Measurements from ENCODE around the gene TRIML2.

TRIML2 gene, protein sequence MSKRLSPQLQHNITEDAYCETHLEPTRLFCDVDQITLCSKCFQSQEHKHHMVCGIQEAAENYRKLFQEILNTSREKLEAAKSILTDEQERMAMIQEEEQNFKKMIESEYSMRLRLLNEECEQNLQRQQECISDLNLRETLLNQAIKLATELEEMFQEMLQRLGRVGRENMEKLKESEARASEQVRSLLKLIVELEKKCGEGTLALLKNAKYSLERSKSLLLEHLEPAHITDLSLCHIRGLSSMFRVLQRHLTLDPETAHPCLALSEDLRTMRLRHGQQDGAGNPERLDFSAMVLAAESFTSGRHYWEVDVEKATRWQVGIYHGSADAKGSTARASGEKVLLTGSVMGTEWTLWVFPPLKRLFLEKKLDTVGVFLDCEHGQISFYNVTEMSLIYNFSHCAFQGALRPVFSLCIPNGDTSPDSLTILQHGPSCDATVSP

DNA sequence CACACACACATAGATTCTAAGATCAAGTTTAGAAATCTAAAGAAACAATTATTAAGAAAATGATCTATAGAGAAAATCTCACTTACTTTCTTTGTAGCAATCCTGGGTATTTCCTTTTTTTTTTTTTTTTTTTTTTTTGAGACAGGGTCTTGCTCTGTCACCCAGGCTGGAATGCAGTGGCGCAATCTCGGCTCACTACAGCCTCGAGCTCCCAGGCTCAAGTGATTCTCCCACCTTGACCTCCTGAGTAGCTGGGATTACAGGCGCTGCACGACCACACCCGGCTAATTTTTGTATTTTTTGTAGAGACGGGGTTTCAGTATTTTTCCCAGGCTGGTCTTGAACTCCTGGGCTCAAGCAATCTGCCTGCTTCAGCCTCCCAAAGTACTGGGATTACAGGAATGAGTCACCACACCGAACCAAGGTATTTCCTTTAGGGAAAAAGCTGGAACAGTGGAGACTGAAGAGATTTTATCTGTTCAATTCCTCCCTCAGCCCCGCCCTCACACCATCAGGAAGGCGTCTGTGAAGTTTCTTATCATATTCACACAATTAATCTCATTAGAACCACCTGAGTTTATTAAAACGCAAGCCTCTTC lies at the start of gene TRIML2:
TRIML2 (minus strand) TSS at position 447 of the 599 bp plus-strand sequence. CDS start 4,235 bp downstream, outside the sequence.
- no peak for DNase-seq

DNA sequence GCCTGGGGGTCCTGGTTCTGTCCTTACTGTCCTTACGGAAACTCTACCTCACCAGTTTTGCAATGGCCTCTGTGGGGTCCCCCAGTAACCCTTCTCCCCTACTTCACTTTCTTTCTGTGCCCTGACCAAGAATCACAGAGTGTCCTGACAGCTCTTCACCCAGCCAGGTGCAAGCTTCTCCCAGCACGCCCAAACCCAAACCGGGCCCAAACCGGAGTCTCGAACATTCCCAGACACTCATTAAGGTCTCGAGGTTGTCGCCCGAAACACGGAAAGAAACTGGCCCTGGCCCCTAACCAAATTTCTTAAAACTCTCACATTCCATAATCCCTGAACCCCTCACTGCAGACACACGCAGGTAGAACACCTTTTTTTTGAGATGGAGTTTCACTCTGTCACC lies 48.9 kb upstream of the TRIML2 start:
- DNase-seq = no peak

DNA sequence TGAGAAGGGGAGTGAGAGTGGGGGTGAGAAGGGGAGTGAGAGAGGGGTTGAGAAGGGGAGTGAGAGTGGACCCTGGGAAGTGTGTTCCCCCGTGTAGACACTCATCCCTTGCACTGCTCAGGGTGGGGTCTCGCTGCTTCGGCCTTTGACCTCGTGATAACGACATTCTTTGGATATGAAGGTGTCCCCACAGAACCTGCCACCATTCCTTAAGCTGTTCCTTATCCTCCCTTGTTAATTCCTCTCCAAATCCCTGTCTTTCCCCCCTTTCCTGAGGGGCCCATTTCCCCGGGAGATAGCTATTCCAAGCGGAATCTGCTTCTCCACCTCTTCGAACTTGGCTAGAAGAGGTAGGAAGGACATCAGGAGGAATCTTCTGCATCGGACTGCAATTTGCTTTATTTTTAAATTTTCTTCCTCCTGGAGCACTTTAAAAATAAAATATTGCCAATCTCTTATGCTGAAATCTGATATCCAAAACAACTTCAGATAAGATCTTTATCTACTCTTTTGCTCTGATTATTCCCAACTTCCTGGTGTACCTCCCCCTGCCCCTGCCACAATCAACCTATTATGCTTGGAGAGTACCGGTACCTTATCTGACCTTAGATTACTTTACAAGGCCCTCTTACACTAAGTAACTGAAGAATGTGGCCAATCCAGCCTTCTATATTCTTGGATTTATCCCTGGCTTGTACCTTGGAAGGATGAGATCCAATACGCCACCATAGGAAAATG lies 45.4 kb upstream of the TRIML2 start:
- DNase-seq = no peak

DNA sequence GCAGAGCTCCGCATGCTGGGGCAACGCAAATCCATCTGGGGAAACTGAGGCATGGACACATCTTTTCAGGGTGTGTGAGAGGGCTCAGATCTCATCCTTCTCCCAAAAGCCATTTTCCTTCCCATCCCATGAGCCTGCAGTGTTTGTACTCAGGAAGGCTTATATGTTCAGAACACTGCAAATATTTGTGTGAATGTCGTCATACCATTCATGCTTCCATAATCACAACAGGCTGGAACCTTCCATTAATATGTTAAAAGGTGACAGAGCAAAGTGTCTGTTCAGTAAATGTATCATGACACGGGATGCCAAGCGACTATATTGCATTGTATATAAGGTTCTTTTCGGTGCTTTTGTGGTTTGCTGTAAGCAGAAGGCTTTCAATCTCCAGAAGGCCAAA lies 38.4 kb upstream of the TRIML2 start:
- no peak for DNase-seq

DNA sequence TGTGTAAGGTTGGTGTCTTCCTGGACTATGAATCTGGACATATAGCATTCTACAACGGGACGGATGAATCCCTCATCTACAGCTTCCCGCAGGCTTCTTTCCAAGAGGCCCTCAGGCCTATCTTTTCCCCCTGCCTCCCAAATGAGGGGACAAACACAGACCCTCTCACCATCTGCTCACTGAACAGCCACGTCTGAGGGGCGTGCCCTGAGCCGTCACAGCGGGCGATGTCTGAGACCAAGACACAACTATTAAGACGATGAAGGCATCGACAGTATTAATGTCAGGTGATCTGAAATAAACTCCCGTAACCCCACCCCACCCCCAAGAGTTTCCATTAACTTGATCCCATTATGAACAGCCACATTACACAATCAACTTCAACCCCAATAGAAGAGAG lies 37.8 kb upstream of the TRIML2 start:
- no peak for DNase-seq

DNA sequence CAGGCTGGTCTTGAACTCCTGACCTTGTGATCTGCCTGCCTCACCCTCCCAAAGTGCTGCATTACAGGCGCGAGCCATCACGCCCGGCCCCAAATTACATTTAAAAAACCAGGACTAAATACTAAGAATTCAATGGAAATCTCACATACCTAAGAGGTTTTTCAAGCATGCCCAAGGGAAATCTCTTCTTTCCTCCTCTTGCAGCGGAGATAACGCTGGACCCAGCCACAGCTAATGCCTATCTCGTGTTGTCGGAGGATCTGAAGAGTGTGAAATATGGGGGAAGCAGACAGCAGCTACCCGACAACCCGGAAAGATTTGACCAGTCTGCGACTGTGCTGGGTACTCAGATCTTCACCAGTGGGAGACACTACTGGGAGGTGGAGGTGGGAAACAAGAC lies 37.2 kb upstream of the TRIML2 start:
- DNase-seq = no peak

DNA sequence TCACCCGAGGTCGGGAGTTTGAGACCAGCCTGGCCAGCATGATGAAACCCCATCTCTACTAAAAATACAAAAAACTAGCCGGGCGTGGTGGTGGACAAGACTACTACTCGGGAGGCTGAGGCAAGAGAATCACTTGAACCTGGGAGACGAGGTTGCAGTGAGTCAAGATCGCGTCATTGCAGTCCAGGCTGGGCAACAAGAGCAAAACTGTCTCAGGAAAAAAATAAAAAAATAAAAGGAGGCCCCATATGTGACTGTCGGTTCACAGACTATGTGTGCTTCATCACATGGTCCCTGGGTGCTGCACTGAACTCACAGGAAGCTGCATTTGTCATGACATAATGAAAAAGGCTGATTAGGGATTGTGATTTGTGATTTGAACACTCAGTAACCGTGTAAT lies 36.2 kb upstream of the TRIML2 start:
- DNase-seq = no peak

DNA sequence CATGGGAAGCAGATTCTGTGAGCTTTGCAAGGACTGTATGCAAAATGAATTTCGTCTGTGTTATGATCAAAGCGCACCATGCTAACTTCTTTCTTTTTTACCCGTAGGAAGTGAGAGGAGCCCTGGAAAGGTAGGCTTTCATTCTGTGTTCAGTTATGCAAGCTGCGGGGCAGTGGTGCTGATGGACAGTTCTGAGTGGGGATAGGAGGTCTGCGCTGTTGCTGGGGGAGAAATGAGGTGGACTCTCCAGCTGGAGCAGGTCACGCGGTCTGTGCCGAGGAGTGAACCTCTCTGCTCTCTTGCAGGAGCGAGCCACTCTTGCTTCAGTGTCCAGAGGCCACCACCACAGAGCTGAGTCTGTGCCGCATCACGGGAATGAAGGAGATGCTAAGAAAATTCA lies 34.3 kb upstream of the TRIML2 start:
- DNase-seq = no peak

DNA sequence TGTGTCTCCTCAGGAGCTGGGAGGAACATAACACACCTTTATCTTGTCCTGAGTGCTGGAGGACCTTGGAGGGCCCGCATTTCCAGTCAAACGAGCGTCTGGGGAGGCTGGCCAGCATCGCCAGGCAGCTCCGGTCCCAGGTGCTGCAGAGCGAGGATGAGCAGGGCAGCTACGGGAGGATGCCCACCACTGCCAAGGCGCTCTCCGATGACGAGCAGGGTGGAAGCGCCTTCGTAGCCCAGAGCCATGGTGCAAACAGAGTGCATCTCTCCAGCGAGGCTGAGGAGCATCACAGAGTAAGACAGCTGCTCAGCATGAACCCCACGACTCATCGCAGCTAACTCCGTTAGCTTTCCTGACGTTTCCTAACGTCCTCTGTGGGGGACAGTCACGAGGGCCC lies 30.3 kb upstream of the TRIML2 start:
- DNase-seq = no peak

DNA sequence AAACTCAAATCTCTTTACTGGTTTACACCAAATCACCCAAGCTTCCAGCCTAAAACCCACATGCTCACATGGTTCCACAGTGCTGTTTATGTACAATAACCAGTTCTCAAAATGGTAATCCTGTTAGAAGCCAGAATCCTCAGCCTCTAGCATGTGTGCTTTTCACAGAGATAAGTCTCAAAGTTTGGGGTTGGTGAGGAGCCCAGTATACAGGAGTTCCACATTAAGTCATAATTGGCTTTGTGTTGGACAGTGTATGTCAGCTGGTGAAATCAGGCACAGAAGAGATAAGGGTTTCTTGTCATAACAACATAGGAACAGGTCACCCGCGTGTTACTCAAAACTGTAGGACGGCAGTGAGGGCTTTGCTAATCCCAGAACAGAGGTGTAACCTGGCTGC lies 29.7 kb upstream of the TRIML2 start, which contains the start of gene TRIML1:
TRIML1 (plus strand) TSS at position 301 of the 400 bp plus-strand sequence. CDS start 118 bp downstream, outside the sequence.
- DNase-seq = no peak

DNA sequence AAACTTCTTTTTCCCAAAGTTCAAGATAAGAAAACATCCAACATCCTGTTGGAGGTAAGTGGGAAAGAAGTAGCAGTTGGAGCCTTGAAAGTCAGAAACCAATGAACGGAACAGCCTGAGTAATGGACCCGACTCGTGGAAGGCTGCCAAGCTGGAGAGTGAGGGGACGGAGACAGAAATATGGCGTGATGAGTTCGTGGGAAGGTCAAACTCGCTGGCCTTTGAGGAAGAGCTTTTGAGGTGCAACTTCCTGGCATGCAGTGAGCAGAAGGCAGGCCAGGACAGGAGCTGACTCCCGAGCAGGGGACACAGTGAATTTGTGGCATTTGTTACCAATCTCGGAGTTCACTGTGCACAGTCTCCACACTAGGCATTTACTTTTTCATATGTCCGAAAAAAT lies 28.8 kb upstream of the TRIML2 start:
- DNase-seq = no peak

DNA sequence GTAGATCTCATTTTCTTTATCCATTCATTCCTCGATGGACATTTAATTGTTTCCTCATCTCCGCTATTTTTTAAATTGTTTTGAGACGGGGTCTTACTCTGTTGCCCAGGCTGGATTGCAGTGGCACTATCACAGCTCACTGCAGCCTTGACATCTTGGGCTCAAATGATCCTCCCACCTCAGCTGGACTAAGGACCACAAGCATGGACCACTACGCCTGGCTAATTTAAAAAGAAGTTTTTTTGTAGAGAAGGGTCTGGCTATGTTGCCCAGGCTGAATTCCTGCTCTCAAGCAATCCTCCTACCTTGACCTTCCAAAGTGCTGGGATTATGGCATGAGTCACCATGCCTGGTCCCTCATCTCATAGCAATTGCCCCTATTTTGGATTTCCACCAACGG lies 22.8 kb upstream of the TRIML2 start:
- DNase-seq = no peak

DNA sequence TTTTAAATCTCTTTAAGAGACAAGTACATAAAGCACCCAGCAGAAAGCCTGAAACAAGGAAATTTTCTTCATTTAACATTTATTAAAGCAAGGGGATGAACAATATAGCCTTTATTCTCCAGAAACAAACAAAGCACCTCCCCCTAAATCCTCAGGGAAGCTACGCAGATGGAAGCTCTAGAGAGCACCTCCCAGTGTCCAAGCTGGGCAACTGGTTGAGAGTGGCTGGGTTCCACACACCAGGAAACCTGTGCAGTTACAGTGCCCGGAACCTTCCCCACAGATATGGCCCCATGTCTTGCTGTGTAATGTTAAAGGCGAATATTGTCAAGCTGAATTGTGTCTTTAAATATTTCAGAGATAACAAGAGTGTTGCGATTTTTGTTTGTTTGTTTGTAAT lies 21.0 kb upstream of the TRIML2 start:
- DNase-seq = no peak

DNA sequence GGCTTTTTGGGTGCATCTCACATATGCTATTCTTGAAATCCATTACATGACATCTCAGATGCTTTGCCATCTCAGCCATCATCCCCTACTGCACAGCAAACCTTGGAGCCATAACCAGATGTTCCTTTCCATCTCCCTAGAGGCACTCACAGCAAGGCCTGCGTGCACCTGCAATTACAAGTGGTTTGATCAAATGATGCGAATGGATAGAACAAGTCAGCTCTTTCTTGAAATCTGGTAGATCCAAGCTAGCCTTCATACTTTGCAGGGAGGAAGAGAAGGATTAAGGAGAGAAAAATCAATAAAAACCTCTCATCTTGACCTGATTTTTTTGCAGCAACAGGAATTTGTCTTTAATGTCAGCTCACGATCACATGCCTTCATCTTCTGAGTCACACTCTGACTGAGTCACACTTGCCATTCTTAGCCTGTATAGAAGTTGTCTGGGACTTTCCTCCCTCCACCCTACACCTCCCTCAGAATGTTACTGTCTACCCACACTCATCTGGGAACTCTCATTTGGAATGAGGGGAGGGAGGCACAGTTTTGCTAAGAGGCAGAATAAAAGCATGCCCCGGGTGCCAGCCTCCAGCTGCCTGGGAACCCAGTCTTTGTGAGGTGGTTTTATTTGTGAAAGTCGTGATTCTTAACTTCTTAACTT lies 17.9 kb upstream of the TRIML2 start:
- DNase-seq = no peak

DNA sequence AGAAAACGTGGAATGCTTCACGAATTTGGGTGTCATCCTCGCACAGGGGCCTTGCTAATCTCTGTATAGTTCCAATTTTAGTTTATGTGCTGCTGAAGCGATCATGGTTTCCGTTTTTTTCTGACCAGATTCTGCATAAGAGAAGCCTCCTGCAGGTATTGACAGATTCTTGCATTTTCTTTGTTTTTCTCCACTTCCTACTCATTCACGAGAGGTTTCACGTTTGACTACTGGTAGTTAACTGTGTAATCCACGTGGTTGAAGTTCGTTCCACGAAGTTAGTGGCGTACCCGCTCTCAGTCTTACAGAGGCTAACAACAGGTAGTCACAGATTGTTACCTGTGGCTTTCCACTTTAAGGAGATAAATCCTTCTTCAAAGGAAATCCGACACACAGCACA lies 12.1 kb upstream of the TRIML2 start:
- DNase-seq = no peak

DNA sequence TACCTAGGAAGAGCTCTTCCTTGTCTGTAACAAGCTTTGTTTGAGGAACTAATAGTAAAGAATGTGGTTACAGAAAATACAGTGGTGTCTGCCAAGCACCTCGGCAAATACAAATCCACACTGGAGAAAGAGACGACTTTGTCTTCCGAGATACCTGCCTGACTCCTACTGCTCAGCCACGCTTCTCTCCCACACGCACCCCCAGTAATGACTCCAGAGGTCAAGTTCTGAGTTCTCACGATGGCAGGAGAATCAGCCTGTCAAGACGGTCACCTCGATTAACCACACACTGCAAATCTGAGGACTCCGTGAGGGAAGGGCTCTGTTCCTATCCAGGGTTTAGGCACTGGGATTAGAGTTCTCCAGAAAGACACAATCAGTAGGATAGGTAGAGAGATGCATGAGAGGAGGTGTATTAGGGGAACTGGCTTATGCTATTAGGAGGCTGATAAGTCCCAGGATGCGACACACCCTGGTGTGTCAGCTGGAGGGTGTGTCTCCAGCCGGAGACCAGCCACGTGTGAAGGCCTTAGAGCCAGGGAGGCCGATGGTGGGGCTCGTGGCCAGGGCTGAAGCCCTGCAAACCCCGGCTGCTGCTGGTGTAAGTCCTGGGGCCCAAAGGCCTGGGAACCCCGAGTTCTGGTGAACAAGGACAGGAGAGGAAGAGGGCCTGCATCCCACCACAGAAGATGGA lies 8.4 kb upstream of the TRIML2 start:
- no peak for DNase-seq

DNA sequence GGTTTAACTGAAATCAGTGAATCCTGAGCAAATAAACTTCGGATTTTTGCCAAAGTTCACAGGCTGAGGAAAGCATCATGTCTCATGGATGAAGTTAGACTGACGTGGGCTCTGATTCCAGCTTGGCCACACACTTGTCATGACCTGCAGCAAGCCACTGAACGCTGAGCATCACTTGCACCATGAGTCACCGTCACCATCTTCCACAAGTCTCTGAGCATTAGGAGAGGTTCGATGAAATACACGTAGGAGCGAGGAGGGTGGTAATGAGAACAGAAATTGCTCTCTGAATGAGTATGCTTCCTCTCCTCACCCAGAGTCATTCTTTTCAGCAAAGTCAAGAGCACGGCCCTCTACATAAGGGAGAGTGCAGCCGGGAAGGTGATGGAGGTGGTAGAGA lies 3.8 kb upstream of the TRIML2 start:
- no peak for DNase-seq

DNA sequence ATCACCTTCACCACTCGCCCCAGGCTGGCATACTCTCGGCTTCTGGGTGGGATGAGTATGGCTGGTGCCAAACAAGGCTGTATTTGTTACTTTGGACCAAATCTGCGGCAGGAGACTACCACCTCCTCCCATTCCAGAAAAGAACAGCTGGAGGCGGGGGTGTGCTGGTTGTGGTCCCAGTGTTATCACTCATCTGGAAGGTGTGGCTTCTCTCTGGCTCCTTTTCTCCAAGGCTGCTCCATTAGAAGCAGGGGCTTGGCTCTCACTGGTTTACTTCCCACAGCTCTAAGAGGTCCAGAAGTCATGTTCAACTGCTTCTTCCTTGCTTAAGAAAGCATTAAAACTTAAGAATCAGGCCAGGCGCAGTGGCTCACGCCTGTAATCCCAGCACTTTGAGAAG lies 2.6 kb upstream of the TRIML2 start:
- DNase-seq = no peak

DNA sequence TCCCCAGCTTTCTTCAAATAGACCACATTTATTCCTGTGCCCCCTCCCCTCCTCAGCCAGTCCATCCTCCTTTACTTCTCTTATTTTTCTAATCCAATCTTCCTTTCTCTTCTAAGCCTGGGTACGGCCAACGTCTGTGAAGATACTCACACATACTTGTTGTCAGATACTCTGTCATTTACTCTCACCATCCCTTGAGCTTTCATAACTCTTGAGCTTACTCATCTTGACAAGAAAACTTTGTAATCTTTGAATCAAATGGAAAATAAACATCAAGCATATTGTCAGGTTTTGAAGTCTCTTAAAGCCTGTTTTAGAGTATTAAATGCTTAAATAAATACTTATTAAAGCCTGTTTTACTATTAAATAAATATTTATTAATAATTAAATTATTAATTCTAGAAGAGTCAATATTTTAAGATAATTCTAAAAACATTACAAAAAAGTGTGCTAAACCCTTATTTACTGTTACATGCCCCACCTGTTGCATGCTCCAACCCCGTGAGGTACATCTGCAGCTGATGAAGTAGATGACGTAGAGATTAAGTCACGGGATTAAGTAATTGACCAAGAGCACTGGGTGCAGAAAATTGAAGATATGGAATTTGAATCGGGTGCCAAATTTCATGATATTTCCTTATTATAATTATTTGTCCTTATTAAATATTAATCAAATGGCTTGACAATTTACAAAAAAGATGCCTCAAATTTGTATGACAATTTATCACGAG lies 1.5 kb upstream of the TRIML2 start:
- no peak for DNase-seq

DNA sequence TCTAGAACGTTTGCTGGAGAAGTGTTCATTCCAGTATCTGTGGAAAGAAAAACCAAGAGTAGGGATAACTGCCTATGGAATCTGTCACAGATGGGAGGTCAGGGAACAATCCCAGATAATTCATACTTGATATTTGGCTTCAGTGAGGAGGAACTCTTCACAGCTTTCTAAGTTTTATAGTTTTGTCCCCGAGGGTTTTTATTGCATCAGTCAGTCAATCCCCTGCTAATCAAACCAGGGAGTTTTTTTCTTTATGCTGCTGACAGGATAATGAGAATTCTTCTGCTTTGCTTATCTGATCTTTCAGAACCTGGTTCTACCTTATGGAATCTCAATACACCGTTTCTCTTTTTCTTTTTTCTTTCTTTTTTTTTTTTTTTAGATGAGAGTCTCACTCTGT lies 633 bp upstream of the TRIML2 start:
- no peak for DNase-seq

DNA sequence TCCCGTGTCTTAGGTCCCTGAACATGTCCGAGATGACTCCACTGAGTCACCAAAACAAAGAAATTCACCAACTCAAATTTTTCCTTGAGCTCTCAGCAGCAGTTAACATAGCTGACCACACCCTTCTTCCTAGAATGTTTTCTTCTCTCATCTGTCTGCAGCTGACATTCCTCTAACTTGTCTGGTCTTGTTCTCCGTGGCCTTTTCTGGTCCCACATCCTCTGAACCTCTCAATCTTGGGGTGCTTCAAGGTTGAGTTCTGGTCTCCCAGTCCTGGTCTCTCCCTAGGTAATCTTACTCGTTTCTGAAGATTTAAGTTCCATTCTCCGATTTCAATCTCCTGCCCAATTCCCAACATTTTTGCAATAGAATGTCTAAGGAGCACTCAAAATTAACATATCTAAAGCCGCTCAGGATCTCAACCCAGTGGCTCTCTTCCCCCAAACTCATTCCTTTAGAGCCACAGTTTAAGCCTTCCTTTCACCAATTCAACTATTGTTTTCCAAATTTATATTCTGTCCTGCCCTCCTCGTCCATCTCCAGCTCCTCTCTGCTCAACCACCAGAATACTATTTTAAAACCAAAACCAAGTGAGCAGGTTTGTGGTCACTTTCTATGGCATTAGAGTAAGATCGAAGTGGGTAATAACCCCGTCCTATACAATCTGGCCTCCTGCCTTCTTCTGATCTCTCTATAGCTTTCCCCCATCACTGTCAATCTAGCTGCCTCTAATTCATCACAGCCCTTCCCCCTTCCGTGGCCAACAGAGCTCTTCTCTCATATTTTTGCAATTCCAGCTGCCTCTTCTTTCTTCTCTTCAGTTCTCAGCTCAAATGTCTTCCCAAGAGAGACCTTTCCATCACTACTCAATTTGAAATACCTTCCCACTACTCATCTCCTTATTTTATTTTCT lies 1.2 kb downstream of the TRIML2 start:
- DNase-seq = no peak

Measured in right forelimb (tissue), 1 donor.